Activated naive CD4-positive, alpha-beta T cell treated with anti-CD3 and anti-CD28 coated beads, Interleukin-2, amount 10 ng/mL, durations not matched to agents 7 days and 5 days (primary cell): ENCODE measurements around the gene SLC8A2.

ENCODE experiments used
- CTCF ChIA-PET: fragments of 350-600 bp; sonication (Branson Sonifier 250); formaldehyde crosslinking; loops from one replicate; lab custom pipeline; 2021; ENCODE audit warnings: antibody characterized with exemption; lab: Charles Lee
- DNase-seq: peaks from one replicate; pipeline ENCODE4 v3.0.0-alpha.2; 2020
- H3K27ac Mint-ChIP-seq: one replicate; pipeline ENCODE4 v1.8.0; 2021; ENCODE audit warnings: mild to moderate bottlenecking, moderate library complexity, mixed read lengths
- H3K27me3 Mint-ChIP-seq: one replicate; pipeline ENCODE4 v1.8.0; 2021; ENCODE audit warnings: mild to moderate bottlenecking, mixed read lengths
- H3K36me3 Mint-ChIP-seq: one replicate; pipeline ENCODE4 v1.8.0; 2021; ENCODE audit warnings: mixed read lengths
- H3K4me1 Mint-ChIP-seq: one replicate; pipeline ENCODE4 v1.8.0; 2021; ENCODE audit warnings: mixed read lengths
- H3K4me3 Mint-ChIP-seq: one replicate; pipeline ENCODE4 v1.8.0; 2021; ENCODE audit warnings: mild to moderate bottlenecking, moderate library complexity, mixed read lengths
- H3K9me3 Mint-ChIP-seq: one replicate; pipeline ENCODE4 v1.8.0; 2021; ENCODE audit warnings: mixed read lengths

The SLC8A2 gene

GRCh38 chr19:47471381-47471732 is 336 bp downstream of the SLC8A2 start:
- CTCF ChIA-PET, result no interaction called here
- Mint-ChIP-seq H3K9me3 (no peaks in the 10 kb centered on the region), H3K27ac (no peak overlapping the region), H3K4me3 (no peak overlapping the region), H3K27me3 (peaks cover 78% of the 10 kb centered on the region), H3K4me1 (peaks cover 8% of the 10 kb centered on the region), H3K36me3 (no peaks in the 10 kb centered on the region)
- DNase-seq, result no peak

DNA sequence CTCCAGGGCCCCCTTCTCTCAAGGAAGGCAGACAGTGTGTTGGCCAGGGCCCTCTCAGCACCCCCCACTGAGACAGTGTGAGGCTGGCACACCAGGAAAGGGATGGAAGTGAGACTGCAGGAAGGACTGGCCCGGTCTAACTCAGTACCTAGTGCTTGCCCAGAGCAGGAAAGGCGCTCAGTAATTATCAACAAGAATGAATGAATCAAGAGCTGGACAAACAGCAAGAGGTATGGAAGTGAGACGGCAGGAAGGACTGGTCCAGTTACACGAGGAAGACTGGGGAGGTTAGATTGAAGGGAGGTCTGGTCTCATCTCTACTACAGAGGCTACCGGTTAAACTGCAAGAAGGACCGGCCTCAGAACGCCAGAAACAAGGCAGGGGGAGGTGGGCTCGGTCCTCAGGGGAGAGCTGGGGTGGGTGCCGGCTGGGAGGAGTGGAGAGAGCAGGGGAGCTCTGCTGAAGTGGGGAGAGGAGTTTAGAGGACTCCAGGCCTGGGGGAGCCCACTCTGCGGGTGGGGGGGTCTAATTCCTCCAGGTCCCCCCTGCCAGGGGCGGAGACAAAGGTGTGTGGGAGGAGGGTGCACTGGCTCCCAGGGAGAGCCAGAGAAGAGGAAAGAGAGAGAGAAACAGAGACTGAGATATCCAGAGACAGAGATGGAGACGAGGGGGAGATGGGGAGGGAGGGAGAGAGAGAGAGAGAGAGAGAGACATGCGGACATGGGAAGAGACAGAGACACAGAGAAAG is 1.1 kb downstream of the SLC8A2 start:
- no peak for DNase-seq
- Mint-ChIP-seq H3K4me3 (no peak overlapping the region), H3K4me1 (peaks cover 8% of the 10 kb centered on the region), H3K27me3 (peaks cover 85% of the 10 kb centered on the region), H3K9me3 (no peaks in the 10 kb centered on the region), H3K36me3 (no peaks in the 10 kb centered on the region), H3K27ac (no peak overlapping the region)
- CTCF ChIA-PET, result no interaction called here

- no peak for DNase-seq
- Mint-ChIP-seq H3K4me3 (no peak overlapping the region), H3K27ac (no peak overlapping the region), H3K36me3 (no peaks in the 10 kb centered on the region), H3K27me3 (peaks cover 89% of the 10 kb centered on the region), H3K4me1 (peaks cover 8% of the 10 kb centered on the region), H3K9me3 (no peaks in the 10 kb centered on the region)
- CTCF ChIA-PET, result no interaction called here
Observed at GRCh38 chr19:47469719-47470118, 2.0 kb downstream of the SLC8A2 start.

DNA sequence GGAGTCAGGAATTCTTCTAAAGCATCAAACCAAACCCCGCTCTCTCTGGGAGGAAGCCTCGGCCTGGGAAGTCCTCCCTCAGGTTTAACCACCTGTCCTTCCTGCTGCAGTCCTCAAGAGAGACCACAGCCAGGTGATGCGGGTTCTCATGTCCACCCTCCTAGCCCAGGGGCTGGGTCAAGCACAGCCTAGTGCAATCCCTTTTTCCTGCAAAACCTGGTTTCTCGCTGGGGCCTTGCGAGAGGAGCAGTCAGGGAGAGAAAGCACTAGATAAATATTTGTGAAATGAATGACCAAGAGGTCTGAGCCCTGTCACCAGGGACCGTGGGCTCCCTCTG is 2.4 kb downstream of the SLC8A2 start:
- no peak overlapping the region for H3K27ac Mint-ChIP-seq
- CTCF ChIA-PET, result no interaction called here
- no peaks in the 10 kb centered on the region for H3K36me3 Mint-ChIP-seq
- no peak for DNase-seq
- H3K9me3 Mint-ChIP-seq, result no peaks in the 10 kb centered on the region
- no peak overlapping the region for H3K4me3 Mint-ChIP-seq
- H3K27me3 Mint-ChIP-seq, result peaks cover 86% of the 10 kb centered on the region
- H3K4me1 Mint-ChIP-seq, result peaks cover 8% of the 10 kb centered on the region

GRCh38 chr19:47467914-47468313 is 3.8 kb downstream of the SLC8A2 start:
- DNase-seq, result no peak
- Mint-ChIP-seq H3K27me3 (peaks cover 77% of the 10 kb centered on the region), H3K4me3 (no peak overlapping the region), H3K36me3 (no peaks in the 10 kb centered on the region), H3K4me1 (peaks cover 8% of the 10 kb centered on the region), H3K27ac (no peak overlapping the region), H3K9me3 (no peaks in the 10 kb centered on the region)
- CTCF ChIA-PET, result no interaction called here

DNA sequence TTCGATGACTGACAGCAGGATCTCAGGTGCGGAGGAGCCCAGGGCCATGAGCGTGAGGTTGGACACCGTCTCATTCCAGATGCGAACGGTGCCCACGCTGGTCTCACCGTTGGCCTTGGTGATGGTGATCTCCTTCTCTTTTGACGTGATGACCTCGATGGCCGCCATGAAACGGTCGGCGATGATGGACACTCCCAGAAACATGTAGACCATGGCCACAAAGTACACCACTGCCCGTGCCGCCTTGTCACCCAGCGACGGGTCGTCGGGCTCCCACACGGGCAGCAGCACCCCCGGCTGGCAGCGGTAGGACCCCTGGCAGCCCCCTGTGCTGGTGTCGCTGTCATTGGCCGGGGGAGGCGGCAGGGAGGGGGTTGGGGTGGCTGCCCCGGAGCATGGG is 5.7 kb downstream of the SLC8A2 start:
- no peak overlapping the region for H3K27ac Mint-ChIP-seq
- no peaks in the 10 kb centered on the region for H3K9me3 Mint-ChIP-seq
- CTCF ChIA-PET, result interaction anchor here (1.5 kb wide), 1 partner anchor 17 kb away, joined by 3 read pairs; no protein-coding TSS in a partner anchor
- H3K4me1 Mint-ChIP-seq, result peaks cover 2% of the 10 kb centered on the region
- H3K36me3 Mint-ChIP-seq, result no peaks in the 10 kb centered on the region
- no peak overlapping the region for H3K4me3 Mint-ChIP-seq
- peaks cover 57% of the 10 kb centered on the region for H3K27me3 Mint-ChIP-seq
- no peak for DNase-seq

- no peaks in the 10 kb centered on the region for H3K9me3 Mint-ChIP-seq
- H3K36me3 Mint-ChIP-seq, result no peaks in the 10 kb centered on the region
- no peak overlapping the region for H3K4me3 Mint-ChIP-seq
- no peak for DNase-seq
- CTCF ChIA-PET, result interaction anchor here (1.5 kb wide), 1 partner anchor 19 kb away, joined by 3 read pairs; no protein-coding TSS in a partner anchor
- no peak overlapping the region for H3K27ac Mint-ChIP-seq
- no peaks in the 10 kb centered on the region for H3K4me1 Mint-ChIP-seq
- peaks cover 46% of the 10 kb centered on the region for H3K27me3 Mint-ChIP-seq
Observed at GRCh38 chr19:47464675-47465419, 6.8 kb downstream of the SLC8A2 start.

DNA sequence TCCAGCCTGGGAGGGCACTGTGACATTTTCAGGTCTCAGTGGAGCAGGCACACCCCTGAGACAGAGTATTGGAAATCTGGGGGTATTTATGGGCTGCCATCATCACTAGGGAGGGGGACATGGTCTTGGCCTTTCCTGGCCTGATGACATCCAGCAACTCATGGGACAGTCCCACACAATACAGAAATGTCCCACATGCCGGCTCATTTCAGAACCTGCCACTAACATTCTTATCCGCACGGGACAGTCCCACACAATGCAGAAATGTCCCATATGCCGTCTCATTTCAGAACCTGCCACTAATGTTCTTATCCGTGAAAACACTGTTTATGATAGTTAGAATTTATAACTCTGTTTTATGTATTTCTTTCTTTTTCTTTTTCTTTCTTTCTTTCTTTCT is 9.8 kb downstream of the SLC8A2 start:
- CTCF ChIA-PET, result no interaction called here
- no peak for DNase-seq
- Mint-ChIP-seq H3K27ac (no peak overlapping the region), H3K36me3 (no peaks in the 10 kb centered on the region), H3K27me3 (peaks cover 17% of the 10 kb centered on the region), H3K9me3 (no peaks in the 10 kb centered on the region), H3K4me3 (no peak overlapping the region), H3K4me1 (no peaks in the 10 kb centered on the region)

GRCh38 chr19:47459477-47459876 is 12.2 kb downstream of the SLC8A2 start:
- Mint-ChIP-seq H3K4me1 (no peaks in the 10 kb centered on the region), H3K36me3 (no peaks in the 10 kb centered on the region), H3K27ac (no peak overlapping the region), H3K27me3 (peaks cover 18% of the 10 kb centered on the region), H3K4me3 (no peak overlapping the region), H3K9me3 (no peaks in the 10 kb centered on the region)
- CTCF ChIA-PET, result no interaction called here
- no peak for DNase-seq

DNA sequence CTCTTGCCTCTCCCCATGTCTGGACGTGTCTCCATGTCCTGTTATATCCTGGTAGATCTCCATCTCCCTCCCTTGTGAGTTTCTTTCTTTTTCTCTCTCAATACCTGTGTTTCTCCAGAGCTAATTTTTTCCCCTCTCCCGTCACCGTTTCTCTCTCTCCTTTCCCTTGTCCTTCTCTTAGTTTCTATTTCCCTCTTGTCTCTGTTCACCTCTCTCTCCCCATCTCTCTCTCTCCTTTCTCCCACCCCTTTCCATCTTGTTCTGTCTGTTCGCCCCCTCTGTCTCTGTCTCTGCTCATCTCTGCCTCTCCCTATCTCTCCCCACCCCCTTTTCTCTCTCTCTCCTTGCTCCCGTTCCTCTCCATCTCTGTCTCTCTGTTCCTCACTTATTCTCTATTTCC is 13.0 kb downstream of the SLC8A2 start:
- Mint-ChIP-seq H3K9me3 (no peaks in the 10 kb centered on the region), H3K4me3 (no peak overlapping the region), H3K27me3 (peaks cover 20% of the 10 kb centered on the region), H3K27ac (no peak overlapping the region), H3K4me1 (no peaks in the 10 kb centered on the region), H3K36me3 (no peaks in the 10 kb centered on the region)
- CTCF ChIA-PET, result no interaction called here
- DNase-seq, result no peak

GRCh38 chr19:47456721-47457474 is 14.8 kb downstream of the SLC8A2 start:
- CTCF ChIA-PET, result no interaction called here
- no peak for DNase-seq
- Mint-ChIP-seq H3K4me3 (no peak overlapping the region), H3K27me3 (peaks cover 26% of the 10 kb centered on the region), H3K4me1 (no peaks in the 10 kb centered on the region), H3K27ac (no peak overlapping the region), H3K36me3 (no peaks in the 10 kb centered on the region), H3K9me3 (no peaks in the 10 kb centered on the region)

GRCh38 chr19:47450478-47450877 is 21.2 kb downstream of the SLC8A2 start:
- H3K4me3 Mint-ChIP-seq, result no peak overlapping the region
- no peaks in the 10 kb centered on the region for H3K36me3 Mint-ChIP-seq
- CTCF ChIA-PET, result no interaction called here
- H3K27ac Mint-ChIP-seq, result no peak overlapping the region
- H3K9me3 Mint-ChIP-seq, result peaks cover 4% of the 10 kb centered on the region
- H3K27me3 Mint-ChIP-seq, result peaks cover 84% of the 10 kb centered on the region
- no peak for DNase-seq
- peaks cover 26% of the 10 kb centered on the region for H3K4me1 Mint-ChIP-seq

DNA sequence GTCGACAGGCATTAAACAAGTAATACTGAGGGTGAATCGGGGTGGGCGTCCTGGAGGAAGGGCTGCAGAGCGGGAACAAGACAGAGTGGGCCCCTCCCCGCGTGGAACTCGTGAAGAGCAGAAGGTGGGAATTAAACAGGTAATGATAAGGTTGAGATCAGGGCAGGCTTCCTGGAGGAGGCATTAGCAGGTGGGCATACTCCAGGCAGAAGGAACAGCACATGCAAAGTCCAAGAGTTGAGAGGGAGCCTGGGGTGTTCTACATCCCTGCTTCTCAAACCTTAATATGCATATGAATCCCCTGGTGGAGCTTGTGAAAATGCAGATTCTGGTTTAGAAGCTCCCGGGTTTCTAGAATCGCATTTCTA is 23.3 kb downstream of the SLC8A2 start:
- Mint-ChIP-seq H3K36me3 (no peaks in the 10 kb centered on the region), H3K9me3 (peaks cover 4% of the 10 kb centered on the region), H3K27me3 (peaks cover 86% of the 10 kb centered on the region), H3K27ac (no peak overlapping the region), H3K4me1 (peaks cover 45% of the 10 kb centered on the region), H3K4me3 (no peak overlapping the region)
- CTCF ChIA-PET, result no interaction called here
- no peak for DNase-seq

DNA sequence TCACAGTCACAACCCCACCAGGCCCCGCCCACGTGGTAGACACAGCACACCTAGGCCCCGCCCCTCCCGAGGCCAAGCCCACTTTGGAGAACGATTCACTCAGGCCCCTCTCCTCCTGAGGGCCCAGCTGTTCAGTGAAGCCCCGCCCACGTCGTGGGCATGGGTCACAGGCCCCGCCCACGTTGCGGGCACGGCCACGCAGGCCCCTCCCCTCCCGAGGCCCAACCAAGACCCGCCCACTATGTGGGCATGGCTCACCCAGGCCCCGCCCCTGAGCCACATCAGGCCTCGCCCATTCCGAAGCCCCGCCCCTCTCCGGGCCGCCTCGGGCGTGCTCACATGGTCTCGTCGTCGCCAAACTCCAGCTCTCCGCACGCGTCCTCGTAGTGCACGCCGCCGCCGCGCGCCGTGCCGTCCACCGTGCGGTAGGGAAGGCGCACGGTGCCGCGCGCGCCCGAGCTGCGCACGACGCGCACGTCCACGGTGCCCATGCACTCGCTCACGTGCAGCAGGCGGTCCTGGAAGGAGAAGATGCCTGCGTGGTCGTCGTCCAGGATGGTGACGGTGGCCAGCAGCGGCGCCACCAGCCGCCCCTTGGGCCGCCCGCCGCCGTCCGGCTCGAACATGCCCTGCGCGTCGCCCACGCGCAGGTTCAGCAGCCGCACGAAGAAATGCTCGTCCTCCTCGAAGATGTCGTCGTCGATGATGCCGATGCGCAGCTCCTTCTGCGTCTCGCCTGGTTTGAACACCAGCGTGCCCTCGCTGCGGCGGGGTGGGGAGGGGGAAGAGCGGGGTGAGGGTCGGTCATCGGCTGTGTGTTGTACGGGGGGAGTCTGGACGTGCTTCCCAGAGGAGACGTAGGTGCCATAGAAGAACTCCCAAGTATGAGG is 24.0 kb downstream of the SLC8A2 start:
- Mint-ChIP-seq H3K27ac (no peak overlapping the region), H3K9me3 (peaks cover 4% of the 10 kb centered on the region), H3K4me1 (peaks cover 50% of the 10 kb centered on the region), H3K36me3 (no peaks in the 10 kb centered on the region), H3K4me3 (no peak overlapping the region), H3K27me3 (peaks cover 90% of the 10 kb centered on the region)
- CTCF ChIA-PET, result interaction anchor here (1.5 kb wide), 1 partner anchor 11 kb away, joined by 5 read pairs; no protein-coding TSS in a partner anchor
- DNase-seq, result peak; percentile 77
